ENCODE data around the gene PRDX3.

The PRDX3 gene

DNA sequence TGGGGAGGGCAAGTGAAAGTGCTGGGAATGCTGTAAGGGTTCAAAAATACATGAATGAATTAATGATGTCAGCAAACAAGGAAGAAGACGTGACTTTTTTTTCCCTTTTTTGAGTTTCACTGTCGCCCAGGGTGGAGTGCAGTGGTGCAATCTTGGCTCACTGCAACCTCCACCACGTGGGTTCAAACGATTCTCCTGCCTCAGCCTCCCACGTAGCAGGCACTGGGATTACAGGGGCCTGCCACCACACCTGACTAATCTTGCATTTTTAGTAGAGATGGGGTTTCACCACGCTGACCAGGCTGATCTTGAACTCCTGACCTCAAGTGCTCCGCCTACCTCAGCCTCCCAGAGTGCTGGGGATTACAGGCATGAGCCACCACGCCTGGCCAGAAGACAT, 44.7 kb downstream of the PRDX3 start:
- in situ Hi-C loops (cut with HindIII; ENCODE audit: low sequenced_read_pairs) = no loop called here

DNA sequence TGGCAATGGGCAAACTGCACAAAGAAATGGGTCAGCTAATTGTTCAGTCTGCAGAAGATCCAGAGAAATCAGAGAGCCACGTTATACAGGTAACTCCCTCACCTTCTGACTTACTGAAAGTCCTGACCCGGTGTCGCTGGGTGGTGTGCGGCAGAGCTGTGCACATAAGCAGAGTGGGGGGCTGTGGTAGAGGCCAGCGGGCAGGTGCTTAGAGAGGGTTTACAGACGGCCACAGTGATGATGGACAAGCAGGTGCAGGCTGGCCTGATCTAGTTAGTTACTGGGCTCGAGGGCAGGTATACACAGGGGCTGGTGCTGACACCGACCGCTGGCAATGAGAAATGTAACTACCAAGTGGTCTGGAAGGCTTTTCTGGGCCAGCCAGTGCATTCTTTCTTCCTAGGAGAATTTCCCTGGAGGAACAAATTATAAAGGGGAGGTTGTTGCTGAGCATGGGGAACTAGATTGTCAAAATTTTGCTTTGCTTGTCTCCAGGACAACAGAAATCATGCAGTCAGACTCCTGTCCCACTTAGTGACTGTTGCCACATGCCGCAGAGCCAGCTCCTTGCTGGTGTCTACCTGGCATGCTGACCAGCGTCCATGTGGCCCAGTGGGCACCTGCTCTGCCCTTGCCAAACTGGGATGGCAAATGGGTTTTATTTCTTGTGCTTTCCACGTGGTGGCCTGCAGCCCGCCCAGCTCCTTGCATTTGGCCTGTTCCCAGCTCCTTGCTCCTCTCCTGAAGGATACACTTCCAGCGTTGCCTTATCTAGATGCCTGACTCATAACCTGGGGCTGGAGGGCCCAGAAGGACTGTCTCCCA, 45.9 kb downstream of the PRDX3 start:
- in situ Hi-C loops (cut with HindIII; ENCODE audit: low sequenced_read_pairs) = no loop called here

DNA sequence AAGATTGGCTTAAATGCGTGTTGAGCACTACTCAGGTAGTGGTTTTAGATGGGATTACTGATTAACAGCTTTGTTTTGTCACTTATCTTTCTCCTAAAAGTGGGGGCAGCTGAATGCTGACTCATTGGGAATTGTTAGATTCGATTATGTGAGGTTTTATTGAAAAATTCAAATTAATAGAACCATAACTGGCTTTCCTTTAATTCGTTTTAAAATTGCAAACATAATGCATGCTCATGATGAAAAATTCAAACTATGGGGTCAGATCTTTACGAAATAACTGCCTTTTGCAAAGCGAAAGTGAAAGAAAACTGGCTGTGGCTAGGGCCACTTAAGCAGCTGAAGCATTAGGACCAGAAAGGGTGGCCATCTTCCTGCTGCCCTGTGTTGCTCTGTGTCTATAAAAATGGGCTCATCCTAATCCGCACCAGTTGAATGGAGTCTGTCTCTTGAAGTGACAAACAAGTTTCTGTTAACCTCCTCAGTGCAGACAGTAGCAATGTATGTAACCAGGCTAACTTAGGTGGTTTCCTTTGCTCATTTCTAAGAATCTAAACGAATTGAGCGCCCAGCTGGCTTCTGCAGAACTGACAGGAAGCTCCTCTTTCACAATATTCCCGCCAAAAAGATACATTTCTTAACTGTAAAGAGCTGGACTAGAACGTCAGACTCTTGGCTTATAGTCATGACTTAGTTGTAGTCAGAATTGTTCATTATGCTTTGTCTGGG, 46.9 kb downstream of the PRDX3 start:
- in situ Hi-C loops (cut with HindIII; ENCODE audit: low sequenced_read_pairs) = no loop called here

DNA sequence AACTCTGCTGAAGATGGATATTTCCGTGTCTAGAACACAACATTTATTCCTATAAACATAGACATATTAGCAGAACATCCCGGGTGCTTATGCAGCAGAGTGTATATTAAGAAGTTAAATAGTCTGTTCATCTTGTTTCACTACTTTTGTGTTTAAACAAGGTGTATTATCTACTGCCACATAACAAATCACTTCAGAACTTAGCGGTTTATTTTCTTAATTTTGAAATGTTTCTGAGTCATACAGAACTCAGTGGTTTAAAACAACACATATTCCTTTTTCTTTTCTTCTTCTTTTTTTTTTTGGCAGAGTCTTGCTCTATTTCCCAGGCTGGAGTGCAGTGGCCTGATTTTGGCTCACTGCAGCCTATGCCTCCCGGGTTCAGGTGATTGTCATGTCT, 48.9 kb downstream of the PRDX3 start:
- in situ Hi-C loops (cut with HindIII; ENCODE audit: low sequenced_read_pairs) = no loop called here

DNA sequence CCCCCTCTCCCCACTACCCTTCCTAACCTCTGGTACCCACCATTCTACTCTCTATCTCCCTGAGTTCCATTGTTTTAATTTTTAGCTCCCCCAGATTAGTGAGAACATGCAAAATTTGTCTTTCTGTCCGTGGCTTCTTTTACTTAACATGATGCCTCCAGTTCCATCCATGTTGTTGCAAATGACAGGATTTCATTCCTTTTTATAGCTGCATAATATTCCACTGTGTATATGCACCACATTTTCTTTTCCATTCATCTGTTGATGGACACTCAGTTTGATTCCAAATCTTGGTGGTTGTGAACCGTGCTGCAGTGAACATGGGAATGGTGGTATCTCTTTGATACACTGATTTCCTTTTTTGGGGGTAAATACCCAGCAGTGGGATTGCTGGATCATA, 52.7 kb downstream of the PRDX3 start:
- in situ Hi-C loops (cut with HindIII; ENCODE audit: low sequenced_read_pairs) = no loop called here

DNA sequence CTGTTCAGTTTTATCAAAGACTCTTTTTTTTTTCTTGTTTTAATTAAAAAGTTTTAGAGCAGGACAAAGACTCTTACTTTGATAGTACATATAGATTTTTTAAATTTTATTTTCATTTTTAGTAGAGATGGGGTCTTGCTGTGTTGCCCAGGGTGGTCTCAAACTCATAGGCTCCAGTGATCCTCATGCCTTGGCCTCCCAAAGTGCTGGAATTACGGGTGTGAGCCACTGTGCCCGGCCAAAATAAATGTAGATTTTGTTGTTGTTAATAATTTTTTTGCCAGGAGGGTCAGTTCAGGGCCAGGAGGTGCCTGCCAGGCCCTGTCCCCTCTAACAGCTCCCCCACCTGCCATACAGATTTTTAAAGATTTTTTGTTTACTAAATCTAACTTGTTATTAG, 57.7 kb downstream of the PRDX3 start:
- in situ Hi-C loops (cut with HindIII; ENCODE audit: low sequenced_read_pairs) = no loop called here

DNA sequence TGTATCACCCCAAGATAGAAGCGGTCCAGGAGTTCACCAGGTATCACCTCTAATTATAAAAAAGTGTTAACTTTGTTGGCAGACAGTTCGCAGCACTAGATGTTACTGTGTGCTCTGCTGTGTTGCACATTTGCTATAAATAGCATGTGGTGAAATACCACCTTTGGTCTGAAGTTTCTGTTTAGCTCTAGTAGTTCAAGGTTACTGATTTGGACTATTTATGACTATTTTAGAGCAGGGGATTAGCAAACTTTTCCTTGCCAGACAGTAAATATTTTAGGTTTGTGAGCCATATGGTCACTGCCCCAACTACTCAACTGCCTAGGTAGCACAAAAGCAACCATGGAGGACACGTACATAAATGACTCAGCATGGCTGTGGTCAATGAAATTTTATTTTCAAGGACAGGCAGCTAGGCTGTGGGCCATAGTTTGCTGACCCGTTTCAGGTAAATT, 58.2 kb downstream of the PRDX3 start:
- in situ Hi-C loops (cut with HindIII; ENCODE audit: low sequenced_read_pairs) = no loop called here

DNA sequence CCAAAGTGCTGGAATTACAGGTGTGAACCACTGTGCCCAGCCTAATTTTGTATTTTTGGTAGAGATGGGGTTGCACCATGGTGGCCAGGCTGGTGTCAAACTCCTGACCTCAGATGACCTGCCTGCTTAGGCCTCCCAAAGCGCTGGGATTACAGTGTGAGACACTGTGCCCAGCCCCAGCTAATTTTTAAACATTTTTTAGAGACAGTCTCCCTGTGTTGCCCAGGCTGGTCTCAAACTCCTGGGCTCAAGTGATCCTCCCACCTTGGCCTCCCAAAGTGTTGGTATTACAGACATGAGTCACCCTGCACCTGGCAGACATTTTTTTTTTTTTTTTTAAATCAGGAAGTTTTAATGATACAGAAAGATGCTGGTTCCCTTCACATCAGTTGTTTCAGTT, 59.2 kb downstream of the PRDX3 start:
- in situ Hi-C loops (cut with HindIII; ENCODE audit: low sequenced_read_pairs) = no loop called here

DNA sequence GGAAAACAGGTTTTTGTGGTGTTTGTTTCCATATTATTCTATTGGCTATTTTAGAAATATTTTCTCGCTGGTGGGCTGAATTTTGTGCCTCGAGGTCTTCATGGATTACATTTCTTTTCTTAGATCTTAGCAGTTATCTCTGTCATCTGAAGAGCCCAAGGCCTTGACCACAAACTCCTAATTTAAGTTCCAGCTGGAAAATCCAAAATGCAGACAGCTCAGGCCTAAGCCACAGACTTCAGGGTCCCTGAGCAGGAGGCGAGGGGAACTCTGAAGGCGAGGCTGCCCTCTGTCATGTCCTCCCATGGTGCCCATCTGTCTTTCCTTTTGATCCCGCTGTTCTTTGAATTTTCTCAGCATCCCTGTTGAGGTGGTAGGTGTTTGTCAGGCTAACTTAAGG, 60.4 kb downstream of the PRDX3 start:
- in situ Hi-C loops (cut with HindIII; ENCODE audit: low sequenced_read_pairs) = no loop called here
